HG03575 (cell line): ENCODE measurements around the gene SQSTM1.
"Not testable (repeated sequence)": the region's sequence is repeated elsewhere in the genome, so short reads cannot be mapped to it uniquely, and the experiment has no call there.

Experiments used
- ATAC-seq: cut with Tn5 transposase; IDR thresholded peaks from one replicate; pipeline ENCODE4 v1.9.1; 2021; ENCODE audit not compliant: unreplicated experiment, insufficient number of reproducible peaks, low FRiP score; ENCODE audit errors: extremely low read depth

Gene SQSTM1

GRCh38 chr5:179820483-179821297 is at the start of gene SQSTM1:
Gene SQSTM1, plus strand, starts transcription at chr5:179820905. Its CDS starts 32 bp downstream, at chr5:179820937.
- no peak for ATAC-seq

DNA sequence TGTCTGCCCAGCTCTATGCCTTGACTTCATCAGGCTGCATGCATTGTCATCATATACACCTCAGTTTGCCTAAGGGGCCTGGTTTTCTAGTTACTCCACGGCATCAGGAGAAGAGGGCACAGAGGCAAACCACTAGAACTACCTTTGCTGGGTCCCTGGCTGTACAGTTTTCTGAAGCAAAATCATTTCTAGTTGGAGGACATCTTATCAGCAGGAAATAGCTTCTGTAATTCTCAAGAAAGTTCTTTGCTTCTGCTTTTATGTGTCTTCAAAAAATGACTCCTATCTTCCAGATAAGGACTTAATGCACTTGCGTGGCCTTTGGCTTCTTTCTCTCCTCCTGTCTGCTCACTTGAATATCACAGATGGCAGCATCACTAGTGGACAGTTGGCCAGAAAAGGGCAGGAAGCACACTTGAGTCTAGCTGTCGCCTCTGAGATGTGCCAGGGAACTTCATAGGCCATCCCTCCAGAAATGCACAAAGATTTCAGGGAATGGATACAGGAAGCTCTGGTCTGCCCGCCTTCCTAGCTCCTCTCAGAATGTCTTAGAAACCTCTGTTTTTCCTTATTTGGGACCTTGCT is 49.3 kb upstream of the SQSTM1 start:
- no peak for ATAC-seq

DNA sequence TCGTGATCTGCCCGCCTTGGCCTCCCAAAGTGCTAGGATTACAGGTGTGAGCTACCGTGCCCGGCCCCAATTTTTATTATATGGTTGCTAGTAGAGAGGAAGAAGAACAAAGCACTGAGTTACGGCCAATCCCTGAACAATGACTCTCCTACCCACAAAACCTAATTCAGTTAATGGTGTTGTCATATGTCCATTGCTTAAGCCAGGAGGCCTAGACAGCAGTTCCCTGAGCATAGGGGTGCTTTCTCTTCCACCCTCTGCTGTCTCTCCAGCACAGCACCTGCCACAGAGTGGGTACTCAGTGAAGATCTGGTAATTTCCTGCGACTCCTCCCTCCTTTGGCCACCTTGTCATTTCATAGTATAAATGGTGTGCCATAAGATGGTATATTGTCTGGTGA is 48.4 kb upstream of the SQSTM1 start:
- no peak for ATAC-seq

- ATAC-seq: no peak
These were observed 47.0 kb upstream of the SQSTM1 start for GRCh38 chr5:179773686-179774040.

DNA sequence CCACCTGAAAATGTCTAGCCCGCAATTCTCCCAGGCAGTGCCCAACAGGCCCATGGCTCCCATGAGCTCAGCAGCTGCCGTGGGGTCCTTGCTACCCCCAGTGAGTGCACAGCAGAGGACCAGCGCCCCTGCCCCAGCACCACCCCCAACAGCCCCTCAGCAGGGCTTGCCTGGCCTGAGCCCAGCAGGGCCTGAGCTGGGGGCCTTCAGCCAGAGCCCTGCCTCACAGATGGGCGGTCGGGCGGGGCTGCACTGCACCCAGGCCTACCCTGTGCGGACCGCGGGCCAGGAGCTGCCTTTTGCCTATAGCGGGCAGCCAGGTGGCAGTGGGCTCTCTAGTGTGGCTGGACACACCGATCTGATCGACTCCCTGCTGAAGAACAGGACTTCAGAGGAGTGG is 46.3 kb upstream of the SQSTM1 start:
- ATAC-seq: no peak

- no peak for ATAC-seq
These were observed 44.2 kb upstream of the SQSTM1 start for GRCh38 chr5:179776411-179776938.

DNA sequence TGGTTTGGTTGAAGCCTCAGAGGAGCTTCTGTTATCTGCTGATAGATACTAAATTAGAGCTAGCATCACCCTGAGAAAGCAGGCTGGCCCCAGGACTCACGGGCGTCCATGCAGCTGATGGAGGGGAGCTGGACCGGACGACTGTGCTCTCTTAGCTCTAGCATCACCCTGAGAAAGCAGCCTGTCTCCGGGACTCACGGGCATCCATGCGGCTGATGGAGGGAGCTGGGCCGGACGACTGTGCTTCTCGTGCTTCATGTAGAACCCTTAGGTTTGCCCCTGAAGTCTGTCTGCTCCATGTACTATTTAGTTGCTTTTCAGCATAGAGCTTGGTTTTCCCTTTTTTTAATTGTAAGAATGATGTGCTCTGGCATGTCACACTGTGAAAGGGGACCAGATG is 43.2 kb upstream of the SQSTM1 start:
- no peak for ATAC-seq

DNA sequence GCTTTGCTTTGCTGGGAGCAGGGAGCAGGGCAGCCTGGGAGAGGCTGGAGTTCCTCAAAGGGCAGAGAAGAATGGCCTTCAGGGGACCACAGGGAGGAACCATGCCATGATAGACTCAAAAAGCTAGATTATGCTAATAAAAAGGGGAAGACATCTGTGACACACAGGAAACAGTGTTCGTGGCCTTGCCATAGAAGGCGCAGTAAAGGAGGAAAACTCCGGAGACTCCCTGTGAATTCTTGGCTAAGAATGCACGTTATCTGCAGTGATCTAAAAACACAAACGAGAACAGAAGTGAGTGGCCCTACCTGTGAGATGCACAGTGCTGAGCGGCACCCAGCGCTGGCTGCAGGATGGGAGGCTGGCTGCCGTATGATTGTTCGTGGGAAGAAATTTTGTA is 42.8 kb upstream of the SQSTM1 start:
- no peak for ATAC-seq

DNA sequence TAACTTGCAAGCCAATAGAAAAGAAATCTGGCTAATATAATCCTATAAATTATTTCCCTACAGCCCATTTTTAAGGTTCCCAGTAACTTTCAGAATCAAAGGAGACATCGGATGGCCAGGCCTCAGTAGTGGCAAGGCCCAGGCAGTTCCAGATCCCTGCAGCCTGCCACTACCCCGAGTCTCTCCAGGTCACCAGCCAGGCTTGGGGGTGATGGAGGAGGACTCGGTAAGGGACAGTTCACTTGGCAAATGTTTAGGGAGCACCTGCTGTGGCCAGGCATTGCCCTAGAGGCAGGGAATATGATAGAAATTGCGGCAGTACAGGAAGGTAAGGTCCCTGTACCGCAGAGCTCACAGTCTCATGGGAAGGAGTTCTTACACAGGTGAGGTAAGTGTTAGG is 42.1 kb upstream of the SQSTM1 start:
- no peak for ATAC-seq

GRCh38 chr5:179779826-179780225 is 40.9 kb upstream of the SQSTM1 start:
- ATAC-seq: no peak

- ATAC-seq: no peak
These were observed 40.3 kb upstream of the SQSTM1 start for GRCh38 chr5:179780362-179780761.

GRCh38 chr5:179781846-179782245 is 38.9 kb upstream of the SQSTM1 start:
- ATAC-seq: no peak

- ATAC-seq: no peak
These were observed 37.6 kb upstream of the SQSTM1 start for GRCh38 chr5:179783128-179783527.

GRCh38 chr5:179786861-179787260 is 33.8 kb upstream of the SQSTM1 start:
- ATAC-seq: no peak

GRCh38 chr5:179788193-179788854 is 32.4 kb upstream of the SQSTM1 start:
- ATAC-seq: no peak

DNA sequence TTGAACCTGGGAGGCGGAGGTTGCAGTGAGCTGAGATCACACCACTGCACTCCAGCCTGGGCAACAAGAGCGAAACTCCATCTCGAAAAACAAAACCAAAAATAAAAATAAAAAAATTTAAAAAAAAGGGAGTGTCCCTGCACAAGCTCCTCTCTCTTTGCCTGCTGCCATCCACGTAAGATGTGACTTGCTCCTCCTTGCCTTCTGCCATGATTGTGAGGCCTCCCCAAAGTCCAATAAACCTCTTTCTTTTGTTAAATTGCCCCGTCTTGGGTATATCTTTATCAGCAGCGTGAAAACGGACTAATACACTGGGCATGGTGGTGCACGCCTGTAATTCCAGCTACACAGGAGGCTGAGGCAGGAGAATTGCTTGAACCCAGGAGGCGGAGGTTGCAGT is 31.4 kb upstream of the SQSTM1 start:
- ATAC-seq: not testable (repeated sequence)

- ATAC-seq: no peak
These were observed 28.7 kb upstream of the SQSTM1 start for GRCh38 chr5:179791881-179792611.

DNA sequence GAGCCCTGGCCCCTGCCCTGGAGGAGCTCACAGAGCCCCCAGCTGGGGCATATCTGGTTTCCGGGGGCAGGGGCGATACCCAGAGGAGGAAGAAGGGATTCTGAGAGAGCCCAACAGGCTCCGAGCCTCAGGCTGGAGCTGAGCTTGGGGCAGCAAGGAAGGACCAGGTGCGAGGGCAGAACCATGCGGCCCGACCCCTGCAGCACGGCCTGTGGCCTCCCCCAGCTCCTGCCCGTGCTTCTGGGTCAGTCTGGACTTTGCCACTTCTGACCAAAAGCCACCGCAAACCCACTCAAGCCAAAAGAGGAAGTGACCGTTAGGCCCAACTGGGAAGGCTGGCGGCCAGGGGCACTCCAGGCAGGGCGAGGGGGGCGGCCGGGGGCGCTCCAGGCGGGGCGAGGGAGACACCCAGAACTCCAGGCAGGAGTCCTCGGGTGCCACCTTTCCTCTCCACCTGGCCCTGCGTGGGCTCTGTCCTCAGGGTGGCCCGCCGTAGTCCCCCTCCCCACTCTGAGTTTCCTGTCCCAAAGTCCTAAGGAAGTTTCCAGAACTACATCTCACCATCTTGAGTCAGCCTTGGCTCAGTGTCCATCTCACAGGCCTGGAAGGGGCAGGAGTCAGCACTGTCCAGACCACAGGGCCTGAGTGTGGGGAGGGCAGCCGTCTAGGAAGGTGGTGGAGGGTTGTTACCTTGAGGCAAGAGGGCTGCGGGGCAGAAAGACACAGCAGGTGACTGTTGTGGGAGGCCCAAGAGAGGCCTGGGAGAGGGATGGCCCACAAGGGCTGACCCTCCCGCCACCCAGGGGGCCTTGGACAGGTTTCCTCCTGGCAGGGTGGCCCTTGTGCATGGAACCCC is 27.9 kb upstream of the SQSTM1 start:
- no peak for ATAC-seq
